ENCODE data around the gene NMT1. TPM values are rescaled to one million over a fixed set of nuclear protein-coding genes. Genes with fewer than 3 reads are reported as not detected.

Gene NMT1
- total and polyA plus RNA-seq, 2 of the 13 experiments (the other 11 are each of a cell fraction or from before 2014, with no cell fraction given) = 75.7 to 142 TPM

DNA sequence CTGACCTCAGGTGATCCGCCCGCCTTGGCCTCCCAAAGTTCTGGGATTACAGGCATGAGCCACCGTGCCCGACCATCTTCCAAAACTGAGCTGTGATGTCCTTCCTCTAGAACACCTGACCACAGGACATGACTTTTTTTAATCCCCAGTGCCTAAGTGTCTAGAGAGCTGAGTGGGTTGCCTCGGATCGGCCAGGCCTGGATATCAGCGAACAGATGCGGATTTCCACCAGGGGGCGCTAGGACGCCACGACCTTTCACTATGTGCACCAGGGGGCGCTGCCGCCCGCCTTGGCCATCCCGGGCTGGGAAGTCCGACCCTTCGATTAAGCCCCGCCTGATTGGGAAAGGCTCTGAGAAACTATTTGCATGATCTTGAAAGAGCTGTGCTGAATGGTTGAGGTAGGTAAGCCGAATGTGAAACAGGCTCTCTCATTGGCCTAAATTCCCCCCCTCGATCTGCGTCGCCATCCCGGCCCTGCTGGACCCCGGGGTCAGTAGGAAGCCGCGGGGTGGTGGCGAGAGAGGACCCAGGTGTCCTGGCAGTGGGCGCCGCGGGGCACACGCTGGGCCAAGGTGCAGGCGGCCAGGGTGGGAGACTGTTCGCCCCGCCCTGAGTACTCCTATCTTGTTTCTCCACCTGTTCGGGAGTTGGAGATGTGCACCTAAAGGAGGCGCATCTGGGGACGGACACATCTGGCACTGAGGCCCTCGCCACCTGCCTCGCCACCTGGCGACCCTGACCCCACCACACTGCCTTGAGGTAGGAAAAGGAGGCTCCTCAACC is 74.3 kb downstream of the NMT1 start, which contains the start of gene ACBD4 (continued):
- TF ChIP-seq, protein P1, sequence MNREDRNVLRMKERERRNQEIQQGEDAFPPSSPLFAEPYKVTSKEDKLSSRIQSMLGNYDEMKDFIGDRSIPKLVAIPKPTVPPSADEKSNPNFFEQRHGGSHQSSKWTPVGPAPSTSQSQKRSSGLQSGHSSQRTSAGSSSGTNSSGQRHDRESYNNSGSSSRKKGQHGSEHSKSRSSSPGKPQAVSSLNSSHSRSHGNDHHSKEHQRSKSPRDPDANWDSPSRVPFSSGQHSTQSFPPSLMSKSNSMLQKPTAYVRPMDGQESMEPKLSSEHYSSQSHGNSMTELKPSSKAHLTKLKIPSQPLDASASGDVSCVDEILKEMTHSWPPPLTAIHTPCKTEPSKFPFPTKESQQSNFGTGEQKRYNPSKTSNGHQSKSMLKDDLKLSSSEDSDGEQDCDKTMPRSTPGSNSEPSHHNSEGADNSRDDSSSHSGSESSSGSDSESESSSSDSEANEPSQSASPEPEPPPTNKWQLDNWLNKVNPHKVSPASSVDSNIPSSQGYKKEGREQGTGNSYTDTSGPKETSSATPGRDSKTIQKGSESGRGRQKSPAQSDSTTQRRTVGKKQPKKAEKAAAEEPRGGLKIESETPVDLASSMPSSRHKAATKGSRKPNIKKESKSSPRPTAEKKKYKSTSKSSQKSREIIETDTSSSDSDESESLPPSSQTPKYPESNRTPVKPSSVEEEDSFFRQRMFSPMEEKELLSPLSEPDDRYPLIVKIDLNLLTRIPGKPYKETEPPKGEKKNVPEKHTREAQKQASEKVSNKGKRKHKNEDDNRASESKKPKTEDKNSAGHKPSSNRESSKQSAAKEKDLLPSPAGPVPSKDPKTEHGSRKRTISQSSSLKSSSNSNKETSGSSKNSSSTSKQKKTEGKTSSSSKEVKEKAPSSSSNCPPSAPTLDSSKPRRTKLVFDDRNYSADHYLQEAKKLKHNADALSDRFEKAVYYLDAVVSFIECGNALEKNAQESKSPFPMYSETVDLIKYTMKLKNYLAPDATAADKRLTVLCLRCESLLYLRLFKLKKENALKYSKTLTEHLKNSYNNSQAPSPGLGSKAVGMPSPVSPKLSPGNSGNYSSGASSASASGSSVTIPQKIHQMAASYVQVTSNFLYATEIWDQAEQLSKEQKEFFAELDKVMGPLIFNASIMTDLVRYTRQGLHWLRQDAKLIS (CRISPR knock-in tag; IDR thresholded peaks at IDR 0.05) = no peak
- no peak for TF ChIP-seq NFKBIZ (CRISPR knock-in tag; IDR thresholded peaks at IDR 0.05)
- TF ChIP-seq PRMT3 (CRISPR knock-in tag; IDR thresholded peaks at IDR 0.05; ENCODE audit: borderline replicate concordance, low read depth) = no peak
- TF ChIP-seq, protein P2, sequence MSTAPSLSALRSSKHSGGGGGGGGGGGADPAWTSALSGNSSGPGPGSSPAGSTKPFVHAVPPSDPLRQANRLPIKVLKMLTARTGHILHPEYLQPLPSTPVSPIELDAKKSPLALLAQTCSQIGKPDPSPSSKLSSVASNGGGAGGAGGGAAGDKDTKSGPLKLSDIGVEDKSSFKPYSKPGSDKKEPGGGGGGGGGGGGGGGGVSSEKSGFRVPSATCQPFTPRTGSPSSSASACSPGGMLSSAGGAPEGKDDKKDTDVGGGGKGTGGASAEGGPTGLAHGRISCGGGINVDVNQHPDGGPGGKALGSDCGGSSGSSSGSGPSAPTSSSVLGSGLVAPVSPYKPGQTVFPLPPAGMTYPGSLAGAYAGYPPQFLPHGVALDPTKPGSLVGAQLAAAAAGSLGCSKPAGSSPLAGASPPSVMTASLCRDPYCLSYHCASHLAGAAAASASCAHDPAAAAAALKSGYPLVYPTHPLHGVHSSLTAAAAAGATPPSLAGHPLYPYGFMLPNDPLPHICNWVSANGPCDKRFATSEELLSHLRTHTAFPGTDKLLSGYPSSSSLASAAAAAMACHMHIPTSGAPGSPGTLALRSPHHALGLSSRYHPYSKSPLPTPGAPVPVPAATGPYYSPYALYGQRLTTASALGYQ (CRISPR knock-in tag; IDR thresholded peaks at IDR 0.05) = 0 out of 2 replicates have a peak, but pooled peaks have one; percentile 65
- TF ChIP-seq ZNF850 (CRISPR knock-in tag; conservative IDR thresholded peaks at IDR 0.05) = 0 out of 2 replicates have a peak, but pooled peaks have one; percentile 82
- no peak for TF ChIP-seq ZNF382 (CRISPR knock-in tag; IDR thresholded peaks at IDR 0.05; ENCODE audit: borderline replicate concordance)
- TF ChIP-seq ZNF780A (CRISPR knock-in tag; IDR thresholded peaks at IDR 0.05) = no peak
- TF ChIP-seq SNAPC2 (CRISPR knock-in tag; IDR thresholded peaks at IDR 0.05) = peak; percentile 86
- no peak for TF ChIP-seq NBN (conservative IDR thresholded peaks at IDR 0.05)
- TF ChIP-seq, protein P3, sequence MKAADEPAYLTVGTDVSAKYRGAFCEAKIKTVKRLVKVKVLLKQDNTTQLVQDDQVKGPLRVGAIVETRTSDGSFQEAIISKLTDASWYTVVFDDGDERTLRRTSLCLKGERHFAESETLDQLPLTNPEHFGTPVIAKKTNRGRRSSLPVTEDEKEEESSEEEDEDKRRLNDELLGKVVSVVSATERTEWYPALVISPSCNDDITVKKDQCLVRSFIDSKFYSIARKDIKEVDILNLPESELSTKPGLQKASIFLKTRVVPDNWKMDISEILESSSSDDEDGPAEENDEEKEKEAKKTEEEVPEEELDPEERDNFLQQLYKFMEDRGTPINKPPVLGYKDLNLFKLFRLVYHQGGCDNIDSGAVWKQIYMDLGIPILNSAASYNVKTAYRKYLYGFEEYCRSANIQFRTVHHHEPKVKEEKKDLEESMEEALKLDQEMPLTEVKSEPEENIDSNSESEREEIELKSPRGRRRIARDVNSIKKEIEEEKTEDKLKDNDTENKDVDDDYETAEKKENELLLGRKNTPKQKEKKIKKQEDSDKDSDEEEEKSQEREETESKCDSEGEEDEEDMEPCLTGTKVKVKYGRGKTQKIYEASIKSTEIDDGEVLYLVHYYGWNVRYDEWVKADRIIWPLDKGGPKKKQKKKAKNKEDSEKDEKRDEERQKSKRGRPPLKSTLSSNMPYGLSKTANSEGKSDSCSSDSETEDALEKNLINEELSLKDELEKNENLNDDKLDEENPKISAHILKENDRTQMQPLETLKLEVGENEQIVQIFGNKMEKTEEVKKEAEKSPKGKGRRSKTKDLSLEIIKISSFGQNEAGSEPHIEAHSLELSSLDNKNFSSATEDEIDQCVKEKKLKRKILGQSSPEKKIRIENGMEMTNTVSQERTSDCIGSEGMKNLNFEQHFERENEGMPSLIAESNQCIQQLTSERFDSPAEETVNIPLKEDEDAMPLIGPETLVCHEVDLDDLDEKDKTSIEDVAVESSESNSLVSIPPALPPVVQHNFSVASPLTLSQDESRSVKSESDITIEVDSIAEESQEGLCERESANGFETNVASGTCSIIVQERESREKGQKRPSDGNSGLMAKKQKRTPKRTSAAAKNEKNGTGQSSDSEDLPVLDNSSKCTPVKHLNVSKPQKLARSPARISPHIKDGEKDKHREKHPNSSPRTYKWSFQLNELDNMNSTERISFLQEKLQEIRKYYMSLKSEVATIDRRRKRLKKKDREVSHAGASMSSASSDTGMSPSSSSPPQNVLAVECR (CRISPR knock-in tag; IDR thresholded peaks at IDR 0.05; ENCODE audit: borderline replicate concordance) = peak; percentile 93
- TF ChIP-seq ZNF761 (CRISPR knock-in tag; conservative IDR thresholded peaks at IDR 0.05) = peak; percentile 73; the same call in 1 of the 2 replicates
- no peak for TF ChIP-seq ZNF225 (CRISPR knock-in tag; IDR thresholded peaks at IDR 0.05)
- TF ChIP-seq SALL2 (CRISPR knock-in tag; IDR thresholded peaks at IDR 0.05) = peak; percentile 80; the same call in 1 of the 2 replicates
- TF ChIP-seq, protein P4, sequence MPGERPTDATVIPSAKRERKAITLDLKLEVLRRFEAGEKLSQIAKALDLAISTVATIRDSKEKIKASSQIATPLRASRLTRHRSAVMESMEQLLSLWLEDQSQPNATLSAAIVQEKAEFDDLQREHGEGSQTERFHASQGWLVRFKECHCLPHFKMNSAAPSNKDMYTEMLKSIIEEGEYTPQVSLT (CRISPR knock-in tag; IDR thresholded peaks at IDR 0.05; ENCODE audit: borderline replicate concordance, low read depth) = no peak
- TF ChIP-seq, protein P5, sequence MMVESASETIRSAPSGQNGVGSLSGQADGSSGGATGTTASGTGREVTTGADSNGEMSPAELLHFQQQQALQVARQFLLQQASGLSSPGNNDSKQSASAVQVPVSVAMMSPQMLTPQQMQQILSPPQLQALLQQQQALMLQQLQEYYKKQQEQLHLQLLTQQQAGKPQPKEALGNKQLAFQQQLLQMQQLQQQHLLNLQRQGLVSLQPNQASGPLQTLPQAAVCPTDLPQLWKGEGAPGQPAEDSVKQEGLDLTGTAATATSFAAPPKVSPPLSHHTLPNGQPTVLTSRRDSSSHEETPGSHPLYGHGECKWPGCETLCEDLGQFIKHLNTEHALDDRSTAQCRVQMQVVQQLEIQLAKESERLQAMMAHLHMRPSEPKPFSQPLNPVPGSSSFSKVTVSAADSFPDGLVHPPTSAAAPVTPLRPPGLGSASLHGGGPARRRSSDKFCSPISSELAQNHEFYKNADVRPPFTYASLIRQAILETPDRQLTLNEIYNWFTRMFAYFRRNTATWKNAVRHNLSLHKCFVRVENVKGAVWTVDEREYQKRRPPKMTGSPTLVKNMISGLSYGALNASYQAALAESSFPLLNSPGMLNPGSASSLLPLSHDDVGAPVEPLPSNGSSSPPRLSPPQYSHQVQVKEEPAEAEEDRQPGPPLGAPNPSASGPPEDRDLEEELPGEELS (CRISPR knock-in tag; IDR thresholded peaks at IDR 0.05) = peak; percentile 63; the same call in 1 of the 2 replicates
- peak; percentile 87 for TF ChIP-seq ZNF224 (CRISPR knock-in tag; IDR thresholded peaks at IDR 0.05)

Data from HepG2 (cell line).